GM04503 (cell line): ENCODE measurements around the gene IGFL1.
"Not testable (repeated sequence)": the region's sequence is repeated elsewhere in the genome, so short reads cannot be mapped to it uniquely, and the experiment has no call there.

Source experiments
- DNase-seq: peaks from one replicate; pipeline ENCODE4 v3.0.0-alpha.2; 2012; ENCODE audit warnings: low read depth

IGFL1 gene

GRCh38 chr19:46225558-46226004 is 4.0 kb upstream of the IGFL1 start:
- DNase-seq = no peak

GRCh38 chr19:46226438-46226973 is 3.0 kb upstream of the IGFL1 start:
- no peak for DNase-seq

GRCh38 chr19:46232029-46232428 is 2.5 kb downstream of the IGFL1 start:
- no peak for DNase-seq

- no peak for DNase-seq
Observed at GRCh38 chr19:46232468-46232867, 2.9 kb downstream of the IGFL1 start.

- no peak for DNase-seq
Observed at GRCh38 chr19:46232938-46233621, 3.5 kb downstream of the IGFL1 start.

- not testable (repeated sequence) for DNase-seq
Observed at GRCh38 chr19:46233871-46234270, 4.3 kb downstream of the IGFL1 start.

- DNase-seq = not testable (repeated sequence)
Observed at GRCh38 chr19:46238141-46238540, 8.6 kb downstream of the IGFL1 start.

- DNase-seq = no peak
Observed at GRCh38 chr19:46239193-46240024, 9.9 kb downstream of the IGFL1 start.

- no peak for DNase-seq
Observed at GRCh38 chr19:46240693-46241092, 11.2 kb downstream of the IGFL1 start.

GRCh38 chr19:46241626-46242025 is 12.1 kb downstream of the IGFL1 start:
- no peak for DNase-seq

GRCh38 chr19:46243081-46243654 is 13.6 kb downstream of the IGFL1 start:
- DNase-seq = not testable (repeated sequence)

- DNase-seq = no peak
Observed at GRCh38 chr19:46250076-46250735, 20.7 kb downstream of the IGFL1 start.

GRCh38 chr19:46251416-46251815 is 21.9 kb downstream of the IGFL1 start:
- no peak for DNase-seq

- DNase-seq = no peak
Observed at GRCh38 chr19:46254776-46255175, 25.2 kb downstream of the IGFL1 start.

- DNase-seq = no peak
Observed at GRCh38 chr19:46256855-46257254, 27.3 kb downstream of the IGFL1 start.

- DNase-seq = not testable (repeated sequence)
Observed at GRCh38 chr19:46261501-46261900, 32.0 kb downstream of the IGFL1 start.

GRCh38 chr19:46262684-46263296 is 33.2 kb downstream of the IGFL1 start:
- DNase-seq = not testable (repeated sequence)

- DNase-seq = not testable (repeated sequence)
Observed at GRCh38 chr19:46264801-46265200, 35.3 kb downstream of the IGFL1 start.

GRCh38 chr19:46265217-46265828 is 35.8 kb downstream of the IGFL1 start:
- peak; percentile 26 for DNase-seq

- DNase-seq = no peak
Observed at GRCh38 chr19:46269101-46269500, 39.6 kb downstream of the IGFL1 start.
